ENCODE measurements around the gene SLC35E2B. TPM values are rescaled to one million over a fixed set of nuclear protein-coding genes. Genes with fewer than 3 reads are reported as not detected.
A peak's percentile ranks its signal among the peaks of the same experiment; 100 is the strongest.
"Not testable (repeated sequence)": the region's sequence is repeated elsewhere in the genome, so short reads cannot be mapped to it uniquely, and the experiment has no call there.

Gene SLC35E2B
- total RNA-seq, result 10 to 100 TPM; 16.9 to 29.5 (median 26.2) TPM
- polyA plus RNA-seq, result 14.3 TPM
- long read RNA-seq, donor 1, full-length matches to known transcripts, result 7 of 32 reads
- long read RNA-seq, donor 1, partial matches to known transcripts, result 1 of 32 reads
- long read RNA-seq, donor 1, other reads (novel, unspliced or antisense), result 24 of 32 reads
- long read RNA-seq, donor 2, partial matches to known transcripts, result 0 of 2 reads
- long read RNA-seq, donor 2, other reads (novel, unspliced or antisense), result 2 of 2 reads
- long read RNA-seq, donor 3, full-length matches to known transcripts, result 2 of 13 reads
- long read RNA-seq, donor 3, partial matches to known transcripts, result 1 of 13 reads
- long read RNA-seq, donor 3, other reads (novel, unspliced or antisense), result 10 of 13 reads
- long read RNA-seq, donor 4, full-length matches to known transcripts, result 2 of 9 reads
- long read RNA-seq, donor 4, partial matches to known transcripts, result 0 of 9 reads
- long read RNA-seq, donor 4, other reads (novel, unspliced or antisense), result 7 of 9 reads

- H3K4me1 ChIP-seq (ENCODE audit: control insufficient read depth, insufficient read depth, low read length); H3K9me3 ChIP-seq (ENCODE audit: control insufficient read depth, low read length); H3K27me3 ChIP-seq (ENCODE audit: control insufficient read depth, insufficient read depth); intact Hi-C loops (cut with DNase I): not testable (repeated sequence)
- WGBS, result under 1% methylated on average over 42 of the region's 98 CpGs
- DNase-seq (peak; percentile 89 to 97 (median 95)), ATAC-seq (peak; percentile 96)
- H3K27ac ChIP-seq (ENCODE audit: low read length), result peak within 1 kb of the TSS; percentile 77
- H3K4me3 ChIP-seq (ENCODE audit: low read length), result peak within 1 kb of the TSS; percentile 58
Measured at GRCh38 chr1:1692714-1693647, at the start of gene SLC35E2B. Gene SLC35E2B, minus strand, starts transcription at chr1:1692795. Its CDS starts 16,096 bp downstream, at chr1:1676699.

DNA sequence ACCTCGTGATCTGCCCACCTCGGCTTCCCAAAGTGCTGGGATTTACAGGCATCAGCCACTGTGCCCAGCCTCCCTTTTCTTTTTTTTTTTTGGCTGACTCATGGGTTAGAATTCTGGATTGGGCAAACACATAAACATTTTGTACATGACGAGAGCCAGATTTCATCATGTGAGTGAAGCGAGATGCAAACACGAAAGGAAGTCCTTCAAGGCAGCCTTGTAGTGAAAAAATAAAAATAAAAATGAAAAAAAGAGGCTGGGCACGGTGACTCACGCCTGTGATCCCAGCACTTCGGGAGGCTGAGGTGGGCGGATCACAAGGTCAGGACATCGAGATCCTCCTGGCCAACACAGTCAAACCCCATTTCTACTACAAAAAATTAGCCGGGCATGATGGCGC lies 48.4 kb upstream of the SLC35E2B start:
- ATAC-seq; DNase-seq; intact Hi-C loops (cut with DNase I): not testable (repeated sequence)

GRCh38 chr1:1738799-1739337 lies 46.3 kb upstream of the SLC35E2B start:
- ATAC-seq, result peak in 1 of 2 donors; percentile 51
- H3K4me1 ChIP-seq (ENCODE audit: control insufficient read depth, insufficient read depth, low read length); DNase-seq; H3K4me3 ChIP-seq (ENCODE audit: low read length); H3K27me3 ChIP-seq (ENCODE audit: control insufficient read depth, insufficient read depth); H3K9me3 ChIP-seq (ENCODE audit: control insufficient read depth, low read length); intact Hi-C loops (cut with DNase I); H3K27ac ChIP-seq (ENCODE audit: low read length): not testable (repeated sequence)
- WGBS, result 86% methylated on average over 12 of the region's 22 CpGs

More for the DNA sequence above, 48.4 kb upstream of the SLC35E2B start:
- WGBS, result 84% methylated on average over 12 of the region's 12 CpGs
- H3K4me3 ChIP-seq (ENCODE audit: low read length); H3K4me1 ChIP-seq (ENCODE audit: control insufficient read depth, insufficient read depth, low read length); H3K27me3 ChIP-seq (ENCODE audit: control insufficient read depth, insufficient read depth); H3K9me3 ChIP-seq (ENCODE audit: control insufficient read depth, low read length); H3K27ac ChIP-seq (ENCODE audit: low read length): not testable (repeated sequence)

DNA sequence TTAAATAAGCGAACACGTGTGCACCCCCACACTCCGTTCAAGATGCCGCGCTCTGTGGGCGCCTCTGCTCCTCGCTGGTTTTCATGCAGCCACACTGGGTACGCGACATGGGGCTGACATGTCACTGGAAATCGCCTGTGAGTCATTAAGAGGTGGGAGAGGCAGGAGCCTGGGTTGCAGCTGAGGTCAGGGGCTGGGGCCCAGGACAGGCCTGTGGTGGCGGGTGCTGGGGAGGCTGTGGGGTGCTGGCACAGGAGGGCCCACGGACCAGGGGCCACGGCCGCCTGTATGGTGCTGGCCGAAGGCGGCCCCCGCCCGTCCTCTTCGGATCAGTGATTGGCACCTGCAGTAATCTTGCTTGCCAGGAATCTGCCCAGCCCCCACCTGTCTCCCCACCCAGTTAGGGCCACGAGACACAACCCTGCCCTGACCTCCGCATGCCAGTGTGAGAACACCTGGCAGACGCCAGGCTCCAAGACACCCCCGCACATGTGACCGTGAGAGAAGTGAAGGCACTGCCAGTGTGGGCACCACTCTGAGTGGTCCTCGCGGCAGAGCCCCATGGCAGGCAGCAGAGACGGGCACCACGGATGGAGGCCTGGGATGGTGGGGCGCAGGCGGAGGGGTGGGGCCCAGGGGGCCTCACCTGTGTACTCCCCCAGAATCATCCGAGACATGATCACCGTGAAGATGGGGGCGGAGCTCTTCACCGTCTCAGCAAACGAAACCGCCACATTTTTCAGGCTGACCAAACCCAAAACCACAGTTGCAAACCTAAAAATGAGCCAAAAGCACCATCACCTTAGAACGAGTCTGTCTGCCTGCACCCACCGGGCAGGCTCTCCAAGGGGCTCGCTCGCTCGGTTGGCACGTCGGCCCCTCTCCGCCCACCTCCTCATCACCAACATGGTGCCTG lies 45.3 kb upstream of the SLC35E2B start:
- DNase-seq (peak in 1 of 3 donors; percentile 56), ATAC-seq (peak; percentile 20 to 47)
- intact Hi-C loops (cut with DNase I); H3K27ac ChIP-seq (ENCODE audit: low read length); H3K4me1 ChIP-seq (ENCODE audit: control insufficient read depth, insufficient read depth, low read length); H3K9me3 ChIP-seq (ENCODE audit: control insufficient read depth, low read length); H3K4me3 ChIP-seq (ENCODE audit: low read length); H3K27me3 ChIP-seq (ENCODE audit: control insufficient read depth, insufficient read depth): not testable (repeated sequence)
- 93% methylated on average over 31 of the region's 44 CpGs for WGBS

DNA sequence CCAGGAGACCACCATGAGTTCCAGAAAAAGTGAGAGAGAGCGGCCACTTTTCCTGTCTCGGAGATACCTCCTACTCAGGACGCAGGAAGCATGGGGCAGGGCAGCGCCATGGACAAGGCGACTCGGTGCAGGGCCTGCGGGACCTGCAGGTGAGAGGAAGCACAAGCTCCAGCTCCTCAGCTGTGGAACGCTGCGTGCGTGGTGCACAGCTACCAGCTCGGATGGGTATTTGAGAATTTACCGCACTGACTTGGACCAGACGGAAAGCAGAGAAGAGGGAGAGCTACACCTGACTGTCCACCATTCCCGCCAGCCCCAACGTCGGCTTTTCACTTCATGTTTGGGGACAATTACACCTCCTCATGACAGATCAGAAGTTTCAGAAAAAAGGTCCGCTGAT lies 39.8 kb upstream of the SLC35E2B start:
- peak in 1 of 3 donors; percentile 12 for DNase-seq
- intact Hi-C loops (cut with DNase I), result no loop called here
- Histone ChIP-seq H3K27me3 (ENCODE audit: control insufficient read depth, insufficient read depth) (no peaks in the 10 kb centered on the region), H3K4me1 (ENCODE audit: control insufficient read depth, insufficient read depth, low read length) (no peaks in the 10 kb centered on the region), H3K27ac (ENCODE audit: low read length) (no peak overlapping the region), H3K4me3 (ENCODE audit: low read length) (no peak overlapping the region), H3K9me3 (ENCODE audit: control insufficient read depth, low read length) (no peaks in the 10 kb centered on the region)
- no peak for ATAC-seq
- WGBS, result 90% methylated on average over 17 of the region's 17 CpGs

- Histone ChIP-seq H3K9me3 (ENCODE audit: control insufficient read depth, low read length) (no peaks in the 10 kb centered on the region), H3K27me3 (ENCODE audit: control insufficient read depth, insufficient read depth) (no peaks in the 10 kb centered on the region), H3K4me1 (ENCODE audit: control insufficient read depth, insufficient read depth, low read length) (no peaks in the 10 kb centered on the region), H3K27ac (ENCODE audit: low read length) (no peak overlapping the region), H3K4me3 (ENCODE audit: low read length) (no peak overlapping the region)
- 93% methylated on average over 17 of the region's 17 CpGs for WGBS
- intact Hi-C loops (cut with DNase I), result no loop called here
- ATAC-seq (peak in 1 of 2 donors; percentile 6), DNase-seq (peak in 1 of 3 donors; percentile 32)
Measured at GRCh38 chr1:1730870-1731269, 38.3 kb upstream of the SLC35E2B start.

DNA sequence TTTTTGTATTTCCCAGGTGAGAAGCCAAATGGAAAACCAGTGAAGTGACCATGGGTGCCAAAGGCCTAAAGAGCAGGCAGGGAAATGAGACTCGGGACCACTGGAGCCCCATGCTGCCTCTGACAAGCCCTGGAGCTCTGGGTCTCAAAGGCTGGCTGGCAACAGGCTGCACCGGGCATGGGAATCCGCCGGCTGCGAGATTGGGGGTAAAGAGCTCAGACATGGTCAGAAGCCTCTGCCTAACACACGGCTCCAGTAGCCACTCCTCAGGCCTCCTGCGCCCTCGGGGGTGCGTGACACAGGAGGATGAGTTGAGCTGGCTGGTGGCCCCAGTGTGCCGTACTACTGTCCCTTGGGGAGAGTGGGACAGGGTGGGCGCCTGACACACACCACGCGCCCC lies 37.6 kb upstream of the SLC35E2B start:
- intact Hi-C loops (cut with DNase I); H3K27ac ChIP-seq (ENCODE audit: low read length); H3K27me3 ChIP-seq (ENCODE audit: control insufficient read depth, insufficient read depth); H3K4me3 ChIP-seq (ENCODE audit: low read length); H3K9me3 ChIP-seq (ENCODE audit: control insufficient read depth, low read length); H3K4me1 ChIP-seq (ENCODE audit: control insufficient read depth, insufficient read depth, low read length): not testable (repeated sequence)
- WGBS, result 95% methylated on average over 9 of the region's 13 CpGs
- DNase-seq (peak in 1 of 3 donors; percentile 21), ATAC-seq (peak in 1 of 2 donors; percentile 33)

DNA sequence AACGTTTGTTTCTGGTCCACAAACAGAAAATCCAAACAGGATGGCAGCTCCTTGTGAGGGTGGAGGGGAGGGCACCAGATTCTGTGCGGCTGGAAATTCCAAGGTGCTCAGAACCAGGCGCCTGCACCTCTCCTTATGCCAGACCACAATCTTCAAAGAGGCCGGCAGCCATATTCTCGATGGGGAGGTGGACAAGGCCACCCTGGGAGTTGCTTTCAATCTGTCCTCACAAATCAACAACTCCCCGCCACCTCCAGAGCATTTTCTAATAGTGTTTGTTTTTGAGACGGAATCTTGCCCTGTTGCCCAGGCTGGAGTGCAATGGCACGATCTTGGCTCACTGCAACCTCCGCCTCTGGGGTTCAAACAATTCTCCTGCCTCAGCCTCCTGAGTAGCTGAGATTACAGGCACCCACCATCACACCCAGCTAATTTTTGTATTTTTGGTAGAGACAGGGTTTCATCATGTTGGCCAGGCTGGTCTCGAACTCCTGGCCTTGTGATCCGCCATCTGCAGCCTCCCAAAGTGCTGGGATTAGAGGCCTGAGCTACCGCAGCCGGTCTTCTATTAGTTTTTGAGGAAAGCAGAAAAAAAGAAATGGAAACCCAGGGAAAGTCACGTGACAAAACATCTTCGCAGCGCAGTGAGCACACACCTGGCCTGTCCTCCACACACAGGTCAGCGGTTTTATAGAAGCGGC lies 36.7 kb upstream of the SLC35E2B start:
- ATAC-seq; H3K4me1 ChIP-seq (ENCODE audit: control insufficient read depth, insufficient read depth, low read length); H3K27ac ChIP-seq (ENCODE audit: low read length); H3K4me3 ChIP-seq (ENCODE audit: low read length); H3K9me3 ChIP-seq (ENCODE audit: control insufficient read depth, low read length); H3K27me3 ChIP-seq (ENCODE audit: control insufficient read depth, insufficient read depth); intact Hi-C loops (cut with DNase I): not testable (repeated sequence)
- WGBS, result 89% methylated on average over 16 of the region's 18 CpGs
- peak in 1 of 3 donors; percentile 10 for DNase-seq

GRCh38 chr1:1728308-1729005 lies 35.9 kb upstream of the SLC35E2B start:
- H3K9me3 ChIP-seq (ENCODE audit: control insufficient read depth, low read length); DNase-seq; H3K27ac ChIP-seq (ENCODE audit: low read length); H3K27me3 ChIP-seq (ENCODE audit: control insufficient read depth, insufficient read depth); ATAC-seq; intact Hi-C loops (cut with DNase I); H3K4me3 ChIP-seq (ENCODE audit: low read length); H3K4me1 ChIP-seq (ENCODE audit: control insufficient read depth, insufficient read depth, low read length): not testable (repeated sequence)
- WGBS, result 66% methylated on average over 14 of the region's 14 CpGs
